ENCODE measurements around the gene SLITRK6.

GRCh38 chr13:85806553-85807175, 7.4 kb upstream of the SLITRK6 start:
- TF ChIP-seq CTCF (conservative IDR thresholded peaks at IDR 0.05) (peak; percentile 86), EZH2 (IDR thresholded peaks at IDR 0.05; ENCODE audit: low read depth) (no peak)
